Keratinocyte (primary cell): ENCODE measurements around the gene C11orf97.

Experiments
- CTCF ChIP-seq, 3 experiments: IDR thresholded peaks in 1 of 3; conservative IDR thresholded peaks in 1 of 3; optimal IDR thresholded peaks in 1 of 3; 2 replicates in 2 of 3; 3 replicates in 1 of 3; pipeline versions ENCODE3 to v1.5.1; 2011; ENCODE audit warnings: low read length in 3 of 3, mild to moderate bottlenecking in 3 of 3, moderate library complexity in 2 of 3, control low read depth in 1 of 3, inconsistent platforms in 1 of 3; ENCODE audit not compliant: insufficient read depth in 2 of 3; ENCODE audit errors: extremely low read depth in 1 of 3
- EZH2 ChIP-seq: IDR thresholded peaks from one replicate; pipeline ENCODE4 v1.6.1; 2012; ENCODE audit warnings: inconsistent platforms, mild to moderate bottlenecking, low read length, moderate library complexity

DNA sequence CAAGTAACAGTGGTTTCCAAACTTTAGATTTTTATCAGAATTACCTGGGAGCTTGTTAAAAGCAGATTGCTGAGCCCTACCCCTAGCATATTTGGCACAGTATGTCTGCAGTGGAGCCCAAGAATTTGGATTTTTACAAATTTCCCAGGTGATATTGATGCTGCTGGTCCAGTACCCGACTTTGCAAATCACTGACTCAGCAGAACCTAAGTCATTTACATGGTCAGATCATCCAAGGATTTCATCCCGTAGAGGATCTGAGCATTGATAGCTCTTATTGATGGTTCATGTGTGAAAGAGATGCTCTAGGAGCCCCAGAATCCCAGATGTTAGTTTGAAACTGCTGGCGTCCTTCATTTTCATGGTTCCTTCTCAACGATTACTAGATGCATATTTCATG lies 6.0 kb downstream of the C11orf97 start:
- no peak for TF ChIP-seq EZH2
- TF ChIP-seq CTCF (optimal IDR thresholded peaks at IDR 0.05 in 1 of 3, IDR thresholded peaks at IDR 0.05 in 1 of 3, conservative IDR thresholded peaks at IDR 0.05 in 1 of 3; ENCODE audit: extremely low read depth in 1 of 3, insufficient read depth in 2 of 3, low read length in 3 of 3) = no peak
